ENCODE results near the gene SIRT5.

Gene SIRT5

DNA sequence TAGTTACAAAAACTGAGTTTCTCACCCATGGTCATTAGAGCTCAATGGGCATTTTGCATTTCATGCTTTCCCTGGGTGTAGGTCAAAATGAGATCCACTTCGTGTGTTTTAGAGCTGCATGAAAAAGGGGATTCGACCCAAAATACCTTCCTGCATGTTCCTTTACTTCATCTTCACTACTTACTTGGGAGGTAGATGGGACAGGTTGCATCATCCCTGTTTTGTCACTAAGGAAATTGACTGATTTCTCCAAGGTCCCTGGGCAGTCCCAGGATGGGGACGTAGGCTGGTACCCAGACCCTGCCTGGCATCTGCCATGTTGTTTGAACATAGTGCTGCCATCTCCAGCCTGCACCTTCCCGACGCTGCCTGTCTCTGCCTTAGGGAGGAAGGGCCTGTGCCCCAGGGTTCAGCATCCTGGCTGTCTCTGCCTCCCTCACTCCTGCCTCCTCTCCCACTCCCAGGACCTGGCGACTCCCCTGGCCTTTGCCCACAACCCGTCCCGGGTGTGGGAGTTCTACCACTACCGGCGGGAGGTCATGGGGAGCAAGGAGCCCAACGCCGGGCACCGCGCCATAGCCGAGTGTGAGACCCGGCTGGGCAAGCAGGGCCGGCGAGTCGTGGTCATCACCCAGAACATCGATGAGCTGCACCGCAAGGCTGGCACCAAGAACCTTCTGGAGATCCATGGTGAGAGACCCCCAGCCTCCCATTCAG, 17.0 kb downstream of the SIRT5 start:
- DNase-seq = no peak

DNA sequence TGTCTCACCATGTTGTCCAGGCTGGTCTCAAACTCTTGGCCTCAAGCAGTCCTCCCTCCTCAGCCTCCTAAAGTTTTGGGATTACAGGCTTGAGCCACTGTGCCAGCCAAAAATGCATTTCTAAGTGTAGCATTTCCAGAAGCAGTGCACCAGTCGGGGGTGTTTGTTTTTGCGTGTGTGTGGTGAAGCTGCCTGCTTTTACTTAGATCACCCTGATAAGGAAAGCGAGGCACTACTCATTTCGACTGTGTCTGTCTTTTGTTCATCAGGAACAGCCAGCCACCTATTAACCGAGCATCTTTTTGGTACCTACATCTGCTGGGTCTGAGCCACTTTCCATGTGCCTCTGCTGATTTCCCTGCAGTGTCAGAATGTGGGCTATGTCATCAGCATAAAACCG, 18.7 kb downstream of the SIRT5 start:
- no peak for DNase-seq

DNA sequence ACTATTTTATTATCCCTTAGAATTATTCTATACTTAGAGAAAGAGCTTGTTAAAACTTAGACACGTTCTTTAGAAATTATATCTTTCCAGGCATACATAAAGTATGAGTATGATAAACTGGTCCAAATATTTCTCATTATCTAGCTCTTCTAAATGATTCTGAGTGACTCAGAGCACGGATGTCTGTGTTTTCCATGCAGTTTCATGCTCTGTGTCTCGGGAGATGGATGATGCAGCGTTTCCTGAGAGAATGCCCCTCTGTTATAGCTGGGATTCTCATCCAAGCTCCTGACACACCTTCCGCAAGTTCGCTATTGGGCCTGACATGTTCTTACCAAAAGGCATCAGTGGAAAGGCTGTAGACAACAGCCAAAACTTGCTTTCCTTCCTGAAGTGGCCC, 19.3 kb downstream of the SIRT5 start:
- DNase-seq = no peak

DNA sequence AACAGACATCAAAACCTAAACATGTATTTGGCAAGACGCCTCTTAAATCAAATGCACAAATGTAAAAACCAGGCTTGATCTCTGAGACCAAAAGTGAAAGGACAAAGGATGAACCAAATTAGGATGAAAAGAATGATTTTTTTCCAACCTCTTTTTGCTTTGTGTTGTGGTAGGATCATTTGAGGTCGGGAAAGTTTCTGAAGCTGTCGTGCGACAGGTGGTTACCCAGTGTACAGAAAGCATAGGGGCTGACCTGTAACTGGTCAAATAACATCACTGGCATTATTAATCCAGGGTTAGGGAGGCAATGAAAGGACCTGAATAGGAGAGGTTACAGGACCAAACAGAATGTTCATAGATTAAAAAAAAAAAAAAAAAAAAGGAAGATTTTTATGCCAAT, 22.7 kb downstream of the SIRT5 start:
- DNase-seq = no peak

DNA sequence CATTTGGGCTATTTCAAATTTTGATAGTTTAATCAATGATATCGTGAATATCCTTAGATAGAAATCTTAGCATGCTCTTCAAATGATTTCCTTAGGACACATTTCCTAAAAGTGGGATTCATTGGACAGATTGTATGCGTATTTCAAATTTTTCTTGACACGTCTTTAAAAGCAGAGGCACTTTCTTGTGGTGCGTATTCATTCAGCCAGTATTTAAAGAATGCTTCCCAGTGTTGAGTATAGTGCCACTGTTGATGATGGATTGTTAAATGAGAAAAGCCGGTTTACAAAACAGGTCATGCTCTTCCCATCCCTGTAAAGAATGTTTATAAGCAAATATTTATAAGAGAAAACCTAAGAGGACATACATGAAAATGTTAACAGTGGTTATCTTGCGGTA, 25.6 kb downstream of the SIRT5 start:
- no peak for DNase-seq

DNA sequence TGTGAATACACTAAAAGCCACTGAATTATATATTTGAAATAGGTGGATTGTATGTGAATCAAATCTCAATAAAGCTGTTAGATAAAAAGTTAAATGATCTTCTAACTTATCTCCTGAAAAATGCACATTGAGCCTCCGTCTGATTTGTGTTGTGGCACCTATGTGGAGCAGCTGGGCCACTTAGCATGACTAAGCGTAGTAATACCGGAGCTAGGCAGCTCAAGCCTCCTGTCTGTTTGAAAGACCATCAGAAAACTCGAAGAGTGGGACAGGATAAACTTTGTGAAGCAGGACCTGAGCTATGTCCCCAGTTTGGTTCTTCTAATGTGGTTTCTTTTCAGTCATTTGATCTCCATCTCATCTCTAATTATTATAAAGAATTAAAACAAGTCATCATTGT, 29.7 kb downstream of the SIRT5 start:
- DNase-seq = no peak

DNA sequence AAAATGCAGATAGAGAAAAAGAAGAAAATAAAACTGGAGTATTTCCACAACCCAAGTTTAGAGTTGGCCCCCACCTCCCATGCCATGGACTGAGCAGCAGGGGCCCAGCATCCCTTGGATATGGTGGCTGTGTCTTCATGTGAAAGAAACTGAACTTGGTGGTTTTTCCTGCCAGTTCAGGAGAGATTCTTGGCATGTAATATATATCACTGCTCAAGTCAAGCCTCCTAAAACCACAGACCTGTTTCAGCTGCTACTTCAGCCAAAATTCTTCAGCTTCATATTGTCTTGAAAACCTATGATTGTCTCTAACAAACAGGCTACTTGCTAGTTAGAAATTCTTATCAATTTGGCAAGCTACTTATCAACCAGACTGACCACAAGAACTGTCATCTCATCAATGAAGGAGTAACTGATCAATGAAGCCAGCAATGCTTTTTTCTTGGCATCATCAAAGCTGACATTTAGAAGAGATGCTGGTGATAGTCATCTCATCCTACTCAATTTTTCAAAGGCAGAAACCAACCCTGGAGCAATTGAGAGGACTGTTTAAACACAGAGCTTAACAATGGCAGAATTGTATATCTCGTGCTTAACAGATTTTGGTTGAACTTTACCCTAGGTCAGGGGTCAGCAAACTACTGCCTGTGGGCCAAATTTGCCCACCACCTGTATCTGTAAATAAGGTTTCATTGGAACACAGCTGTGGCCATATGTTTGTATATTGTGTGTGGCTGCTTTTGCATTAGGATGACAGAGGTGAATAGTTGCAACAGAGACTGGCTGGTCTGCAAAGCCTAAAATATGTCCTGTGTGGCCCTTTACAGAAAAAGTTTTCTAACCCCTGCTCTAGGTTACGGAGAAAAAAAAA, 30.4 kb downstream of the SIRT5 start:
- peak; percentile 7 for DNase-seq

DNA sequence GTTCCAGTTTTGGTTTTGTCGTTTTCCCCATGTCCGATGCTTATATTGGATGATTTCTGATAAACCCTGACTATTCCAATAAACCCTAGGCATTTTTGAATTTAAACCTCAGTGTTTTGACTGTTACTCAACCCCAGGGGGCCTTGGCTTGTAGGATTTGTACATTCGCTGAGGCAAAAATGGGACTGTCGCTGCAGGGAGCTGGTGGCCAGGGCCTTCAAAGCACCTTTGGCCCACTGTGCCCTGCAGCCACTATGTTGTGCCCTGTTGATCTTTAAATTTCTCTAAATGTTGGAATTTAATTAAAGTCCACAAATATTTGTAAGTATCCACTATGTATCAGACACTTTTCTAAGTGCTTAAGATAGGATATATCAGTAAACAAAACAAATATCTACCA, 31.2 kb downstream of the SIRT5 start:
- DNase-seq = no peak

DNA sequence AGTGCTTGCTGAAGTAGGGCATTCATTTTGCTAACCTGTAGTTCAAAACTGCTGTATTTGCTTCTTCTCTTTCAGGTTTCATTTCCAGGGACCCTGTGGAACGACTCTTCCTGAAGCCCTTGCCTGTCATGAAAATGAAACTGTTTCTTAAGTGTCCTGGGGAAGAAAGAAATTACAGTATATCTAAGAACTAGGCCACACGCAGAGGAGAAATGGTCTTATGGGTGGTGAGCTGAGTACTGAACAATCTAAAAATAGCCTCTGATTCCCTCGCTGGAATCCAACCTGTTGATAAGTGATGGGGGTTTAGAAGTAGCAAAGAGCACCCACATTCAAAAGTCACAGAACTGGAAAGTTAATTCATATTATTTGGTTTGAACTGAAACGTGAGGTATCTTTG, 37.3 kb downstream of the SIRT5 start:
- DNase-seq = no peak

DNA sequence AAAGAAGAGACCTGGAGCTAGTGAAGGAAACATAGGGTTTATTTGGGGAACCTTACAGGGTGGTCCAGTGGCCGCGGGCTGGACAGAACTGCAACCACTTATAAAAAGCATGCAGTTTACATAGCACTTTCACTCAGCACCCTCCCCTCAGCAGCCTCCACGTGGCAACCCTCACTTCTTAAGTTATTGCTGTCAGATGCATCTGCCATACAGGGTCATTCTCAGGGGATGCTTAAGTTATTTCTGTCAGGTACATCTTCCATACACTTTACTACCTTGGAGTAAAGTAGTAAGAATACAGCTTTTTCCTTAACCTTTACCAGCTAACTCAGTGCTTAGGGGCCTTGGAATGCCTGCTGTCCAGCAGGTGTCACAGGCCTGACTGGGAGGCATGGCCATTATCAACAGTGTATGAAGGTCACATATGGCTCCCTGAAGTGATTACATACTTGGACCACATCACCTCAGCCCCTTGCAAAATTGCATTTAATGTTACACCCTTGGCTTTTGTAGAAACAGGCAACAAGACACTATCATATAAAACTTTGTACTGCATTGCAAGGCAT, 38.7 kb downstream of the SIRT5 start:
- DNase-seq = peak; percentile 15

DNA sequence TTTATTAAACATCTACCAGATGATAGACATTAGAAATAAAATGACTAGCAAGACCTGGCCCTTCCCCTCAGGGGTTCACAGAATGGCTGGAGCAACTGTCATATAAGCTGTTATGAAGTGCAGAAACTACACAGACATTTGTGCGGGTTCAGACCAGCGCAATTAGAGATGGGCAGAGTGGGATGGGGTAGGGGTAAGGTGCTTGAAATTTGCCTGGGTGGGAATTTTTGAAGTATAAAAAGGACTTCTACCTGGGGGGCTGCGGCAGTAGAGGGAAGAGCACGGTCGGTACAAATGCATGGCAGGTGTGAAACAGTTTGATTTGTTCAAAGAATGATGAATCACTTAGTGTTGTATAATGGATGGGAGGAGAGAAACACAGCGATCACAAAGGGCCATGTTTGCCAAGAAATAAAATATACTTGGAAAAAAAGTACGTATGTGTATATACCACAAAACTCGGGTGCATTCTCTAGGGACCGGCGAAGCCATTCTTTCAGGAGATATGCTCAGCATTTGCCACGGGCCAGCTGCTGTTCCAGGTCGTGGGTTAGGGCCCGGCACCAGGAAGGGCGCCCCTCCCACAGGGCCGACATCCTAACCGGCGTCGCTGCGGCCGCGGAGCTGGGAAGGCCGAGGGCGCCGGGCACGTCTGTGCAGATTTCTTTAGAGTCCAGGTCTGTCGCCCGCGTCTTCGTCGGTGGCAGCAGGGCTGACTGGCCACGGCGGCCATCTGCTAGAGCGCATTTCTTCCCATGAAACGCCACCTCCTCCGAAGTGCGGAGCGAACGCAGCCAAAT, 39.9 kb downstream of the SIRT5 start:
- peak; percentile 90 for DNase-seq

DNA sequence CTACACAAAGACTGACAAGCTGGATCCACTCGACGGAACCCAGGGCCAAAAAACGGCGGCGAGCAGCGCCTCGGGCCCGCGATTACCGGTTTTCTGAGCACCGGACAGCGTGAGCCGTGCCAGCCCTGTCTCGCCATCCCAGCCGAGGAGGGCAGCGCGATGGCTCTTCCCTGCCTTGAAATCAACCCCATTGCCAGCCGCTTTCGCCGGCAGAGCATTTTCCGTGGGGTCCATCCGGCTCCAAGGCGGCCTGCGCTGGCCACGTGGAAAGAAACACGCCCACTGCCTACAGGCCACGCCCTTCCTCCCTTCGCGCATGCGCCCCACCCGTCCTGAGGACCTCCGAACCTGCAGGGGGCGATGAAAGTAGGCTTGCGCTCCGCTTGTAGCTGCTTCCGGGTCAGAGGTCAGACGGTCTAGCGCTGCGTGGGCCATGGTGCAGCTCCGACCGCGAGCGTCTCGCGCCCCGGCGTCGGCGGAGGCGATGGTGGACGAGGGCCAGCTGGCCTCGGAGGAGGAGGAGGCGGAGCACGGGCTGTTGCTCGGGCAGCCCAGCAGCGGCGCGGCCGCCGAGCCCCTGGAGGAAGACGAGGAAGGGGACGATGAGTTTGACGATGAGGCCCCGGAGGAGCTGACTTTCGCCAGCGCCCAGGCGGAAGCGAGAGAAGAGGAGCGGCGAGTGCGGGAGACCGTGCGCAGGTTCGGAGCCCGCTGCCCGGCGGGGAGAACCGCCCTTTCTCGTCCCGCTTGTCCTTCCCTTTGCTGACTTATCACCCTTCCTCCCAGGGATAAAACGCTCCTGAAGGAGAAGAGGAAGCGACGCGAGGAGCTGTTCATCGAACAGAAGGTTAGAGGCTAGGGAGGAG, 40.8 kb downstream of the SIRT5 start, which contains the start of gene NOL7:
Gene NOL7 (plus strand): TSS at position 410 of the 866 bp plus-strand sequence. CDS start 24 bp downstream, at position 434.
- peak; percentile 99 for DNase-seq

DNA sequence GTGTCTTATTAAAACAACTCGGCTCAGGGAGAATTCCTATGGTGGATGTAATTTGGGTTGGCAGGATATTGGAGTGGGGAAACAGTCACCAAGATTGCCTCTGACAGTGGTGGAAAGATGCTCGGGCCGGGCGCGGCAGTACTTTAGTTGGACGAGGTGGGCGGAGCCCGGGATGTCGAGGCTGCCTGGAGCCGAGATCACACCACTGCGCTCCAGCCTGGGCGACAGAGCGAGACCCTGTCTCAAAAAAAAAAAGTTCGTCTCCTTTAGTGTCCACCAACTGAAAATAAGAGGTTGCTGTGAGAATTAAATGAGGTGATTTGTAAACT, 41.4 kb downstream of the SIRT5 start:
- DNase-seq = peak; percentile 63

DNA sequence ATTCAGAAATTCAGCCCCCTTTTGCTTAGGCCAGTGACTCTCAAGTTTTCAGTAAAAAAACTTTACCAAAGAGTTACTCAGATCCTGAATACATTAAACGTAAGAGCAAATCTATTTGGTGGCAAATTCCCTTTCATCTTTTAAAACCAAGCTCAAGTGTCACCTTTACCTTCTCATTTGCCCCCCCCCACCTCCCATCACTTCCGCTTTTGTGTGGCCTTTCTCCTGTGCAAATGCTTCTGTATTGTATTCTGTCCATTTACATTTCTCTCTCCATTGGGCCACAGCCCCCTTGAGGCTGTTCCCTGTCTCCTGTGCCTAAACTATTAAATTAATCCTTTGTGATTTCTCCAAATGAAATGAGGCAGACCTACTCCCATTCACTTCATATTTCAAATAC, 42.7 kb downstream of the SIRT5 start:
- DNase-seq = no peak

DNA sequence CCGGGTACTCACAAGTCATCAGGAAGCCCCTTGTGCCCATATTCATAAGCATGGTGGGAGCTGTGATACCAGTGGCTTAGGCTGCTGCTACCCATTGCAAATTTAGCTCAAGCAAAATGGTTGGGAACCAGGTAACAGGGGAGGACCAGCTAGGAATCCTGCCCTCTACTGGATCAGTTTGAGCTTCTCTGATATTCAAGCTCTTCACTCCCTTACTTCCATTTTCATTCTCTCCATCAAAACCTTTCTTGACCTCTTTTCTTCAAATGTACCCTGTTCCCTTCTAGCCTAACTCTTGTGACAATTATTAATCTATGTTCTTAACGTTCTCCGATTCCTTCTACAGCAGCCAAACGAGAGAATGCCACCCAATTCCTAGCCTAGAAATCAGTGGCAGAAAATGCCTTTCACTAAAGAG, 50.5 kb downstream of the SIRT5 start:
- peak; percentile 68 for DNase-seq

DNA sequence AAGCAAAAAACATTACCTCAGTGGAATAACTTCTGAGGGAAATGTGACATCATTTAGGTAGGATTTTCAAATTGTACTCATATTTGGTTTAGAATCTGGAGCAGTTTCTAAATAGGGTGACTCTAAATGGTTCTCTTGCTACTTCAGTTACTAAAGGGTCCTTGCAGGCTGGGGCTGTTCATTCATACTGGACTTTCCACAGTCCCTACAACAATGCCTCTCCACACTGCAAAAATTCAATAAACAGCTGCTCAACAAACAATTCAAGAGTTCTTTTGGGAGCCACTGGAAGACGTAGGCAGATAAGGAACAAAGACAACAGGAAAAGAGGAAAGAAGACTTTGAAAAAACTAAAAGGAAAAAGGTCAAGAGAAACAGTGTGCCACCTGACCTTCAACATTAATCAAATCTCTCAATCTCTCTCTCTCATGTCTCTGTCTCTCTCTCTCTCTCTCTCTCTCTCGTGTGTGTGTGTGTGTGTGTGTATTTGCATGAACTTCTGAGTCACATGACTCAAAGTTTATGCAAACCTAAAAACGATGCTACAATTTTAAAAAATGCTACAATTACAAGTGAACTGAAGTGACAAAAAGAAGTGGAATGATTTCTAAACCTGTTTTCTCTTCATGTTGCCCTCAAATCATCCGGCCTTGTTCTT, 55.2 kb downstream of the SIRT5 start:
- DNase-seq = no peak

DNA sequence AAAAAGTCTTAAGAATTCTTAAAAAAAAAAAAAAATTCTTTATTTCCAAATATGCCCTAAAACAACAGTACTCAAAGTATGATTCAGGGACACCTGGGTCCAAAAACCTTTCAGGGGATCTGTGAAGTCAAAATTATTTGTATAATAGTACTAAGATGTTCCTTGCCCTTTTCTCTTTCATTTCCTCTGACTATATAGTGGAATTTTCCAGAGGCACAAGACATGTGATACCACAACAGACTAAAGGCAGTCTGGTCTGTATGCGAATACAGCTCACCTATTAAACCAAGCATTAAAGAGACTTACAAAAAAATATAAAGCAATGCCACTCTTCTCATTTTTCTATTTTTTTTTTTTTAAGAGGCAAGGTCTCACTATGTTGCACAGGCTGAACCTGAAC, 56.1 kb downstream of the SIRT5 start:
- no peak for DNase-seq

DNA sequence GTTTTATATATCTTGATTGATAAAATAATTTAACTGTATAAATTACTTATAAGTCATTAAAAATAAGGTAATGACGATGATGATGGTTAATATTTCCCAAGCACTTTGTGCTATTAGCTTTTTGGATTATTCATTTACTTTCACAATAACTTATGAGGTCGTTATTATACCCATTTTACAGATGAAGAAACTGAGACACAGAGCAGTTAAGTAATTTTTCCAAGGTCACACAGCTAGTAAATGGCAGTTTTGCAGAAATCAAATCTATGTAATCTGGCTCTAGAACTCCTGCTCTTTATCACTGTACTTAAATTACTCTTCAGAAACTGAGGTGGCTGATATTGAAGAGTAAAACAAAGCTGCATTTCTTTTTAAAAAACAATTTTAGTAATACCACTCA, 58.9 kb downstream of the SIRT5 start:
- DNase-seq = no peak

DNA sequence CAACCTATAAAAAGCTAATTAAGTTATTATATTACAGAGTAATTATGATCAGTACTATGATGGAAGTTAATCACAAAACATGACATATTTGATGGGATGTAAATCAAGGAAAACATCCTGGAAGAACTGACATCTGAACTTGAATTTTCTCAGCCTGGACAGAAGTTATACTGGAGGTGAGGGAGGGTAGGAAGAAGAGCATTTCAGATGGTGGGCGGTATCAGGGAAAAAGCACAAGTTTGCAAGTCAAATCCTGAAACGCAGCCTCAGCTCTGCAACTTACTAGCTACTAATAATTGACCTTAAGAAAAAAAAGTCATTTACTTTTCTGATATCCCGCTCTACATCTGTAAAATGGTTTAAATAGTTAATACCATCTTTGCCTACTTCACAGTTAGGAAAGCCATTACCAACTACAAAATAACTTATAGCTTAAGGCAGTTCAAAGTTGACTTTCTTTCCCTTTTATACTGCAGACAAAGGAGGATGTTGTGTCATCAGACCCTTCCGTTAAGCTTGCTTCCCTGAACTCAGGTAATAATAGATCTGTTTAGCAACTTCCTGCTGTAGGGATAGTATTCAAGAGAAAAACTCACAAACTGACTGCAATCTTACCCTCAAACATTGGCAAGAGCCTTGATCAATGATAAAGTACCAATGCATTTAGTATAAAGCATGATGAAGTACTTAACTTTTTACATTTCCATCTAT, 61.7 kb downstream of the SIRT5 start:
- peak; percentile 24 for DNase-seq

DNA sequence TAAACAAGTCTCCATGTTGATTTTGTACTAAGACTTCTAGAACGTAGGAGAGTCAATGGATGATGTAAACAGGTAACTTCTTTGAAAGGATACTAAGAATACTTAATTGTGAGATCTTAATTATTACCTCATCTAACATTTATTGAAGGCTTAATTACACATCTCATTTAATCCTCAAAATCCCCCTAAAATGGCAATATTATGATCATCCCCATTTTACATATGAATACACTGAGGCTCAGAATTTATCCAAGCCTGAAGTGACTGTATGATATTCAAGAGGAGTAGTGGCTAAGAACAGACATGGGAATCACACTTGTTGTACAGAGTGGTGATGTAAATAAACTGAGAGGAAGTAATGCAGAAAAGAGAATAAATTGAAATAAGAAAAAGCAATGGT, 63.6 kb downstream of the SIRT5 start:
- DNase-seq = no peak

DNA sequence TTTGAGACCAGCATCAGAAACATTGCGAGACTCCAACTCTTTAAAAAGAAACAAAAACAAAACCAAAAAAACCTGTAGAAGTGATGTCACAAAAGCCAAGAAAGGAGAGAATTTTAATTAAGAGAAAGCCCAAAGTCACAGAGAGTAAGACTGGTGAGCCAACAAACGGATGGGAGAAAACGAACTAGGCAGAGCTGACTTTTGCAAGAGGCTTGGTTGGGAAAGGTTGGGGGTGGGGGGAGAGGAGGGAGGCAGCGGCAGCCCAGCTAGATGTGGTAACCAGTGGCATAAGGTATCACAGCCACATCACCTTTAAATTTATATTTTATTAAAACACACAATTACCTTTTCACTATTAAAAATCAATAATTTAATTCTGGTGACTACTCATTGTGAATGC, 64.2 kb downstream of the SIRT5 start:
- DNase-seq = no peak

Data from NCI-H69 (cell line).